HG02571 (cell line): Measurements from ENCODE around the gene DND1.
A peak's percentile ranks its signal among the peaks of the same experiment; 100 is the strongest.
"Not testable (repeated sequence)": the region's sequence is repeated elsewhere in the genome, so short reads cannot be mapped to it uniquely, and the experiment has no call there.

ENCODE experiments used
- ATAC-seq: cut with Tn5 transposase; IDR thresholded peaks from one replicate; pipeline ENCODE4 v1.9.1; 2021; ENCODE audit warnings: mild to moderate bottlenecking, moderate library complexity; ENCODE audit not compliant: unreplicated experiment

Gene DND1

DNA sequence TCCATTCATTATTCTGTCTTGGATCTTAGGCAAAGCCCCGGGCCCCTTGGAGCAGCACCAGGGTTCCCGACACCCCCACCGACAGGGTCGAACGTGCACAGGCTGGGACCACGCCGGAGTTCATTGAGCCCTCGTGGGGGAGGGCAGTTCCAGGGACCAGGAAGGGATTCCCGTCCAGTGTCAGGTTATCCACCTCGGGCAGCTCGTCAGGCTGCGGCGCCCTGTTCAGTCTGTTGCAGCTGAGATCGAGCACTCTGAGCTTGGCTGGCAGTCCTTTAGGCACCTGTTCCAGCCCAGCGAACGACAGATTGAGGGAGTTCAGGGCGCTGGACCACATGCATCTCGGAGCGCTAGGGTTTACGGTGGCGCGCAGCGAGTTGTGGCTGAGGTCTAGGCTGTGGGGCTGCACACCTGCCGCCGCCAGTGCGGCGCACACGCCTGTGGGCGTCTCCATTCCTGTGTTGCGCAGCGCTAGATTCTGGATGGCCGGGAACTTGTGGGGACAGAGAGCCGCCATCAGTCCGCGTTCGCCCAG lies 41.5 kb downstream of the DND1 start:
- ATAC-seq, result peak; percentile 42

DNA sequence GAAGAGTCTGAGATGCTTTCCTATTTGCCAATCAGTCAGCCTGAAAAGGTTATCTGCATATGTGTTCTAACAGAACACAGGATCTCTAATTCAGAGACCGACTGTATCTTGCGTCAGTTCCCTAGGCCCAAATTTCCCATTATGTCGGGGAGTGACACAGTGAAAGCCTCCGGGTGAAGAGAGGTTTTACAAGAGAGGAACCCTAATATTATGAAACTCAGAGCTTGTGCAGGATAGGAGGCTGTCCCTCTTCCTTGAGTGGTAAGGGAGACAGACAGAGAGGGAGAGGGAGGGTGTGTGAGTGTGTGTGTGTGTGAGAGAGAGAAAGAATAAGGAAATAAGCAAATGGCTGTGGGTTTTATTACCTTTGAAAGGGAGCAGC lies 42.3 kb downstream of the DND1 start:
- no peak for ATAC-seq

DNA sequence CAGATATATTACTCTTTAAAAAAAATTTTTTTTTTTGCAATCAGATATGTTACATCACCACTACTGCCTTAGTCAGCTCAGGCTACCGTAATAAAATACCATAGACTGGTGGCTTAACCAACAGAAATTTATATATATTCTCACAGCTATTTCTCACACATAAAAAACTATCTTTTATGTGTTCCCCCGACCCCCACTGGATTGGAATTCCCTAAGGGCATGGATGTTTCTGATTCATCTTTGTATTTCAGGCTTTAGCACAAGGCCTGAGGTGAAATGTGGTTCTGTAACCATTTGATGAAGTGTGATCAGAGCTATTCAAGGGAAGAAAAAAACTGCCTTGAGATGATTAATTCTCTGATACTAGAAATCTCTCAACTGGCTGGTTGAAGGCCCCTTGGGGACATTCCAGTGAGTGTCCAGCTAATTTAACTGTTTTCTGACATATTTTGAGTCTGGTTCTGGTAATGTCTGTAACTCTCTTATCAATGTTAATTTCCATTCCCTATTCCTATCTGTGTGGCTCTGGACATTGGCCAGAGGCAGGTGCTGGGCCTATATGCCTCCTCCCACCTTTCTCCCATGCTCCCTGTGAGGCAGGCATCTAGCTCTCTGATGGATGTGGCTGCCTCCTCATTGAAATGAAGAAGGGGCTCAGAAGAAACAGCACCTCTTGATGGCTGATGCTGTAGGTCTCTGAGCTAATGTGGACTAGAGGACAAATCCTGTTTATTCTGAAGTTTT lies 42.9 kb downstream of the DND1 start:
- ATAC-seq, result no peak

DNA sequence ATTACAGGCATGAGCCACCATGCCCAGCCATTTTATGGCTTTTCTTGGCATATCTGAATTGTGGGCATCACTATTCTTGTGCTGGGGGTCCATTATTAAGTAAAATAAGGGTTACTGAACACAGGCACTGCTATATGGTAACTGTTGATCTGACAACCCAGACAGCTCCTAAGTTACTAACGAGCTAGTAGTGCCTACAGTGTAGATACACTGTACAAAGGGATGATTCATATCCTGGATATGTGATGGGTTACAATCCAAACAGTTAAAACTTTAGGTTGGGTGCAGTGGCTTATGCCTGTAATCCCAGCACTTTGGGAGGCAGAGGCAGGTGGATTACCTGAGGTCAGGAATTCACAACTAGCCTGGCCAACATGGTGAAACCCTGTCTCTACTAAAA lies 44.7 kb downstream of the DND1 start:
- ATAC-seq, result no peak

DNA sequence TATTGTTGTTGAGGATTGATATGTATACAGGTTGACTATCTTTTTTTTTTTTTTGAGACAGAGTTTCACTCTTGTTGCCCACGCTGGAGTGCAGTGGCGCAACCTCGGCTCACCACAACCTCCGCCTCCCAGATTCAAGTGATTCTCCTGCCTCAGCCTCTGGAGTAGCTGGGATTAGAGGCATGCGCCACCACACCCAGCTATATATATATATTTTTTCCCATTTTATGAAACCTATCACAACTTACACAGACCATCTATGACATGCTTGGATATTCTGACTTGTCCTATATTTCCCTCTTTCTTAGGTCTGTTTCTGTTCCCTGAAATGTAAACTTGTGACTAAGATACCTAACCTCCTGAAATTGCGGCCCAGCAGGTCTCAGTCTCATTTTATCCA lies 45.4 kb downstream of the DND1 start:
- ATAC-seq, result no peak

DNA sequence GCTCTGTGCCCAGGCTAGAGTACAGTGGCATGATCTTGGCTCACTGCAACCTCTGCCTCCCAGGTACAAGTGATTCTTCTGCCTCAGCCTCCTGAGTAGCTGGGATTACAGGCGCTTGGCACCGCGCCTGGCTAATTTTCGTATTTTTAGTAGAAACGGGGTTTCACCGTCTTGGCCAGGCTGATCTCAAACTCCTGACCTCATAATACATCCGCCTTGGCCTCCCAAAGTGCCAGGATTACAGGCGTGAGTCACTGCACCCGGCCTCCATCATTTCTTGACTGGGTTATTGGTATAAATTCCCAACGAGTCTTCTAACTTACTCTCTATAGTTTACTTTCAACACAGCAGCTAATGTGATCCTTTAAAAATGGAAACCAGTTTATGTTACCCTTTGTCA lies 48.5 kb downstream of the DND1 start:
- ATAC-seq, result not testable (repeated sequence)

DNA sequence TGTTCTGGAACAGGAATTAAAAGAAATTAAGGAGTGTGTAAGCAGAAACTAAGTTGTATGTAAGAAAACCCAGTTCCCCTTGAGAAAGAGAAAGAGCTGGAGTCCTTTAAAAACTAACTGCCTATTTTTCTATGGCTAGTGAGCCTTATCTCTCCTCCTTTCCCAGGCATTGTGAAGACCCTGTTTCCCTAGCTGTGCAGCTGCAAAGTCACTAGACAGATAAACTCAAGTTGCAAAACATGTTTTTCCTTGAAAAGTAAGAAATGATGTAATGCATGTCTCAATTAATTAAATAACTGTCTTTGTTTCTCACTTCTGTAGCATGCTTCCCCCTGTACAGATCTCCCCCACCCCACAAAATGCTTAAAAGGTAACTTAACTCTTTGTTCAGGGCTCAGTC lies 50.3 kb downstream of the DND1 start:
- ATAC-seq, result not testable (repeated sequence)

DNA sequence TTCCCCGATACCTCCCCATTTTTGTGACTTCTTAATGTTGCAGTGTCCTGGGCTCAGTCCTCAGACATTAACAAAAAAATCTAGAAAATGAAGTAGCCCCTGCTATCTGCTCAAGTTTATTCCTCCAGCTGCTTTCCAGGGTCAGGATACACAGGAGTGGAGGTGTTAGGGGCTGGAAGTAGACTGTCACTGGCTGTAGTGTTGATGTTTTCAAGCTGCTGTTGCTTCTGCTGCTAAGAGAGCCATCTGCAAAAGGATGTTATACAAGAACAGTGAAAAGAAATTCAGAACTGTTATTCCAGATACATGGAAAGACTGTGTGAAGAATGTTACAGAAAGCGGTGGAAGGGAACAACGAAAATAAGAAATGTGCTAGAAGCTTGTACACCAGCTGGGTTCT lies 51.1 kb downstream of the DND1 start:
- ATAC-seq, result no peak
